ENCODE results near the gene PCCA.

PCCA gene

DNA sequence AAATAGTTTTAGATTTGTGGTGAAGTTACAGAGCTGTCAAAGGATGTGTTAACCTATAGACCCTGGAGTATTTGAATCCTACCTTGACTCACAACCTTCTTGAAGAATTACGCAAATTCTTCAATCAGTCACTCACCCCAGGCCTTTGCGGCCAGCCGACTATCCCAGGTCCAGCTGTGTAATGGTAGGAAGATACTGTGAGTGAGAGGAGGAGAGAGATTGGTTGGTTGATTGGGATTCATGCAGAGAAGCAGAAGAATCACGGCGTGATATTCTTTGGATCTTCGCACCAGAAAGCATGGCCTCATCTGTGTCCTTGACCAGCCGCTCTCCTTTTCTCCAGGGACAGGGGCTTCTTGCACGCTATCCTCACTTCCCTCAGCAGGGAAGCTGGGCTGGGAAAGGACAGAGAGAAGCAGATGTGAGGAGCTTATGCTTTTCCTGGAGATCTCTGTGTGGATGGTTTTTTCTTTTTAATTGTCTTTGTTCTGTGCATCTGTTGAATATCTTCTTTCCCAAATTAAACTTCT is 250.6 kb downstream of the PCCA start:
- H2AK5ac ChIP-seq (ENCODE audit: low read length): no peak overlapping the region
- no CpG with 5 or more reads among the region's 8 CpGs for WGBS (ENCODE audit: extremely low coverage, insufficient coverage, insufficient read length)
- H3K9ac ChIP-seq (ENCODE audit: low read length): no peak overlapping the region
- H4K12ac ChIP-seq (ENCODE audit: low read depth, low read length): no peak overlapping the region
- no peak overlapping the region for H3K18ac ChIP-seq (ENCODE audit: low read length)
- H3K36me3 ChIP-seq (ENCODE audit: control insufficient read depth in 1 of 2, insufficient read depth in 2 of 2, low read length in 2 of 2): no peaks in the 10 kb centered on the region
- no peak overlapping the region for H3K4me3 ChIP-seq (ENCODE audit: low read depth, low read length)
- H3K4me1 ChIP-seq (ENCODE audit: control insufficient read depth in 1 of 2, insufficient read depth in 2 of 2, low read length in 2 of 2): no peaks in the 10 kb centered on the region
- no peak overlapping the region for H4K8ac ChIP-seq (ENCODE audit: low read depth, low read length)
- H2BK12ac ChIP-seq (ENCODE audit: low read length): no peak overlapping the region
- no peak overlapping the region for H3K4ac ChIP-seq (ENCODE audit: low read depth, low read length)
- no peak overlapping the region for H3K14ac ChIP-seq (ENCODE audit: low read length)
- no peak overlapping the region for H3K23ac ChIP-seq (ENCODE audit: low read length)
- no peak overlapping the region for H2AFZ ChIP-seq (ENCODE audit: insufficient read depth, low read length, poor library complexity)
- H3K9me3 ChIP-seq (ENCODE audit: insufficient read depth, low read depth, low read length): no peaks in the 10 kb centered on the region
- H3K79me1 ChIP-seq (ENCODE audit: low read length): no peaks in the 10 kb centered on the region
- no peak overlapping the region for H3K27ac ChIP-seq (ENCODE audit: low read depth, low read length)
- H2BK120ac ChIP-seq (ENCODE audit: insufficient read depth, low read length, poor library complexity): no peak overlapping the region
- H2BK5ac ChIP-seq (ENCODE audit: low read depth, low read length, poor library complexity): no peak overlapping the region
- H4K91ac ChIP-seq (ENCODE audit: low read depth, low read length): no peak overlapping the region
- H3K27me3 ChIP-seq (ENCODE audit: insufficient read depth, low read length): no peaks in the 10 kb centered on the region
- no peak overlapping the region for H3K4me2 ChIP-seq (ENCODE audit: low read length)
- H3K79me2 ChIP-seq (ENCODE audit: control insufficient read depth, insufficient read depth, low read length, poor library complexity): peaks cover 1% of the 10 kb centered on the region
- DNase-seq: no peak

GRCh38 chr13:100340865-100341264 is 252.0 kb downstream of the PCCA start:
- H3K23ac ChIP-seq (ENCODE audit: low read length): no peak overlapping the region
- H4K8ac ChIP-seq (ENCODE audit: low read depth, low read length): no peak overlapping the region
- no peak overlapping the region for H3K14ac ChIP-seq (ENCODE audit: low read length)
- H2BK5ac ChIP-seq (ENCODE audit: low read depth, low read length, poor library complexity): no peak overlapping the region
- no peaks in the 10 kb centered on the region for H3K79me1 ChIP-seq (ENCODE audit: low read length)
- H3K79me2 ChIP-seq (ENCODE audit: control insufficient read depth, insufficient read depth, low read length, poor library complexity): peaks cover 1% of the 10 kb centered on the region
- no peak for DNase-seq
- no peak overlapping the region for H2AFZ ChIP-seq (ENCODE audit: insufficient read depth, low read length, poor library complexity)
- H3K9ac ChIP-seq (ENCODE audit: low read length): no peak overlapping the region
- WGBS (ENCODE audit: extremely low coverage, insufficient coverage, insufficient read length): no CpG with 5 or more reads among the region's 2 CpGs
- H3K4me2 ChIP-seq (ENCODE audit: low read length): no peak overlapping the region
- H3K4me3 ChIP-seq (ENCODE audit: low read depth, low read length): no peak overlapping the region
- no peaks in the 10 kb centered on the region for H3K36me3 ChIP-seq (ENCODE audit: control insufficient read depth in 1 of 2, insufficient read depth in 2 of 2, low read length in 2 of 2)
- no peak overlapping the region for H2AK5ac ChIP-seq (ENCODE audit: low read length)
- no peaks in the 10 kb centered on the region for H3K27me3 ChIP-seq (ENCODE audit: insufficient read depth, low read length)
- H3K4me1 ChIP-seq (ENCODE audit: control insufficient read depth in 1 of 2, insufficient read depth in 2 of 2, low read length in 2 of 2): no peaks in the 10 kb centered on the region
- no peak overlapping the region for H4K91ac ChIP-seq (ENCODE audit: low read depth, low read length)
- no peak overlapping the region for H2BK12ac ChIP-seq (ENCODE audit: low read length)
- H3K27ac ChIP-seq (ENCODE audit: low read depth, low read length): no peak overlapping the region
- no peak overlapping the region for H3K18ac ChIP-seq (ENCODE audit: low read length)
- H3K4ac ChIP-seq (ENCODE audit: low read depth, low read length): no peak overlapping the region
- H3K9me3 ChIP-seq (ENCODE audit: insufficient read depth, low read depth, low read length): no peaks in the 10 kb centered on the region
- no peak overlapping the region for H4K12ac ChIP-seq (ENCODE audit: low read depth, low read length)
- H2BK120ac ChIP-seq (ENCODE audit: insufficient read depth, low read length, poor library complexity): no peak overlapping the region

GRCh38 chr13:100341327-100341726 is 252.4 kb downstream of the PCCA start:
- Histone ChIP-seq H3K27ac (ENCODE audit: low read depth, low read length) (no peak overlapping the region), H3K79me1 (ENCODE audit: low read length) (no peaks in the 10 kb centered on the region), H3K18ac (ENCODE audit: low read length) (no peak overlapping the region), H2BK120ac (ENCODE audit: insufficient read depth, low read length, poor library complexity) (no peak overlapping the region), H4K12ac (ENCODE audit: low read depth, low read length) (no peak overlapping the region), H3K9me3 (ENCODE audit: insufficient read depth, low read depth, low read length) (no peaks in the 10 kb centered on the region), H2AFZ (ENCODE audit: insufficient read depth, low read length, poor library complexity) (no peak overlapping the region), H2BK12ac (ENCODE audit: low read length) (no peak overlapping the region), H3K4ac (ENCODE audit: low read depth, low read length) (no peak overlapping the region), H3K9ac (ENCODE audit: low read length) (no peak overlapping the region), H4K91ac (ENCODE audit: low read depth, low read length) (no peak overlapping the region), H3K79me2 (ENCODE audit: control insufficient read depth, insufficient read depth, low read length, poor library complexity) (peaks cover 1% of the 10 kb centered on the region), H3K23ac (ENCODE audit: low read length) (no peak overlapping the region), H2BK5ac (ENCODE audit: low read depth, low read length, poor library complexity) (no peak overlapping the region), H3K36me3 (ENCODE audit: control insufficient read depth in 1 of 2, insufficient read depth in 2 of 2, low read length in 2 of 2) (no peaks in the 10 kb centered on the region), H2AK5ac (ENCODE audit: low read length) (no peak overlapping the region), H3K4me3 (ENCODE audit: low read depth, low read length) (no peak overlapping the region), H3K14ac (ENCODE audit: low read length) (no peak overlapping the region), H3K27me3 (ENCODE audit: insufficient read depth, low read length) (no peaks in the 10 kb centered on the region), H3K4me1 (ENCODE audit: control insufficient read depth in 1 of 2, insufficient read depth in 2 of 2, low read length in 2 of 2) (no peaks in the 10 kb centered on the region), H3K4me2 (ENCODE audit: low read length) (no peak overlapping the region), H4K8ac (ENCODE audit: low read depth, low read length) (no peak overlapping the region)
- DNase-seq: no peak
- no CpG with 5 or more reads among the region's 6 CpGs for WGBS (ENCODE audit: extremely low coverage, insufficient coverage, insufficient read length)

GRCh38 chr13:100344544-100344943 is 255.7 kb downstream of the PCCA start:
- Histone ChIP-seq H3K27me3 (ENCODE audit: insufficient read depth, low read length) (no peaks in the 10 kb centered on the region), H3K79me2 (ENCODE audit: control insufficient read depth, insufficient read depth, low read length, poor library complexity) (peaks cover 1% of the 10 kb centered on the region), H3K79me1 (ENCODE audit: low read length) (no peaks in the 10 kb centered on the region), H3K4me3 (ENCODE audit: low read depth, low read length) (no peak overlapping the region), H3K18ac (ENCODE audit: low read length) (no peak overlapping the region), H2BK12ac (ENCODE audit: low read length) (no peak overlapping the region), H3K36me3 (ENCODE audit: control insufficient read depth in 1 of 2, insufficient read depth in 2 of 2, low read length in 2 of 2) (no peaks in the 10 kb centered on the region), H3K23ac (ENCODE audit: low read length) (no peak overlapping the region), H3K4ac (ENCODE audit: low read depth, low read length) (no peak overlapping the region), H4K12ac (ENCODE audit: low read depth, low read length) (no peak overlapping the region), H3K9ac (ENCODE audit: low read length) (no peak overlapping the region), H2BK5ac (ENCODE audit: low read depth, low read length, poor library complexity) (no peak overlapping the region), H4K8ac (ENCODE audit: low read depth, low read length) (no peak overlapping the region), H2AK5ac (ENCODE audit: low read length) (no peak overlapping the region), H3K4me2 (ENCODE audit: low read length) (no peak overlapping the region), H3K27ac (ENCODE audit: low read depth, low read length) (no peak overlapping the region), H2BK120ac (ENCODE audit: insufficient read depth, low read length, poor library complexity) (no peak overlapping the region), H3K4me1 (ENCODE audit: control insufficient read depth in 1 of 2, insufficient read depth in 2 of 2, low read length in 2 of 2) (no peaks in the 10 kb centered on the region), H3K9me3 (ENCODE audit: insufficient read depth, low read depth, low read length) (no peaks in the 10 kb centered on the region), H4K91ac (ENCODE audit: low read depth, low read length) (no peak overlapping the region), H2AFZ (ENCODE audit: insufficient read depth, low read length, poor library complexity) (no peak overlapping the region), H3K14ac (ENCODE audit: low read length) (no peak overlapping the region)
- no peak for DNase-seq
- WGBS (ENCODE audit: extremely low coverage, insufficient coverage, insufficient read length): no CpG with 5 or more reads among the region's 4 CpGs
